SK-N-MC (cell line): ENCODE results near the gene TEX2.

Experiments
- EZH2 ChIP-seq: fragments of 200-600 bp; sonication (generic); IDR thresholded peaks from one replicate; pipeline ENCODE4 v1.6.1; 2017; ENCODE audit warnings: antibody characterized with exemption
- FOXP2 ChIP-seq: optimal IDR thresholded peaks from 2 replicates; pipeline ENCODE3; 2011; ENCODE audit warnings: mild to moderate bottlenecking, moderate library complexity; ENCODE audit not compliant: insufficient read depth; ENCODE audit errors: extremely low read length, control extremely low read depth
- POLR2AphosphoS5 ChIP-seq: IDR thresholded peaks from 2 replicates; pipeline ENCODE4 v1.6.1; 2012; ENCODE audit warnings: mild to moderate bottlenecking, low read depth, low read length, borderline replicate concordance

GRCh38 chr17:64232466-64233262 is 30.4 kb downstream of the TEX2 start:
- TF ChIP-seq EZH2: no peak
- no peak for TF ChIP-seq POLR2AphosphoS5
- no peak for TF ChIP-seq FOXP2
